GM19463 (cell line): ENCODE results near the gene GOLPH3L.
"Not testable (repeated sequence)": the region's sequence is repeated elsewhere in the genome, so short reads cannot be mapped to it uniquely, and the experiment has no call there.

ENCODE experiments used
- ATAC-seq: cut with Tn5 transposase; IDR thresholded peaks from one replicate; pipeline ENCODE4 v1.9.1; 2021; ENCODE audit warnings: mild to moderate bottlenecking, moderate library complexity; ENCODE audit not compliant: unreplicated experiment

GOLPH3L gene

GRCh38 chr1:150619576-150620509, 77.1 kb downstream of the GOLPH3L start:
- no peak for ATAC-seq

GRCh38 chr1:150615346-150616201, 81.4 kb downstream of the GOLPH3L start:
- no peak for ATAC-seq

GRCh38 chr1:150613061-150613920, 83.7 kb downstream of the GOLPH3L start:
- ATAC-seq = peak; percentile 49

GRCh38 chr1:150612014-150612345, 85.0 kb downstream of the GOLPH3L start:
- no peak for ATAC-seq

- no peak for ATAC-seq
These were observed 86.4 kb downstream of the GOLPH3L start for GRCh38 chr1:150610576-150610975.

- ATAC-seq = no peak
These were observed 87.2 kb downstream of the GOLPH3L start for GRCh38 chr1:150609732-150610131.

GRCh38 chr1:150606463-150607142, 90.4 kb downstream of the GOLPH3L start:
- no peak for ATAC-seq

- not testable (repeated sequence) for ATAC-seq
These were observed 91.6 kb downstream of the GOLPH3L start for GRCh38 chr1:150605451-150605731.

GRCh38 chr1:150604226-150604588, 92.7 kb downstream of the GOLPH3L start:
- no peak for ATAC-seq

GRCh38 chr1:150603711-150604110, 93.2 kb downstream of the GOLPH3L start:
- ATAC-seq = no peak

- not testable (repeated sequence) for ATAC-seq
These were observed 94.6 kb downstream of the GOLPH3L start for GRCh38 chr1:150602372-150602771.

- ATAC-seq = no peak
These were observed 95.4 kb downstream of the GOLPH3L start for GRCh38 chr1:150601540-150601939.

GRCh38 chr1:150598346-150598745, 98.6 kb downstream of the GOLPH3L start:
- ATAC-seq = not testable (repeated sequence)

GRCh38 chr1:150596976-150597375, 100.0 kb downstream of the GOLPH3L start:
- ATAC-seq = no peak
